HG02588 (cell line): Measurements from ENCODE around the gene FRMPD2.
"Not testable (repeated sequence)": the region's sequence is repeated elsewhere in the genome, so short reads cannot be mapped to it uniquely, and the experiment has no call there.

Experiments used
- ATAC-seq: cut with Tn5 transposase; IDR thresholded peaks from one replicate; pipeline ENCODE4 v1.9.1; 2021; ENCODE audit warnings: mild to moderate bottlenecking, moderate library complexity; ENCODE audit not compliant: unreplicated experiment

The FRMPD2 gene

GRCh38 chr10:48290286-48290685 lies 15.8 kb upstream of the FRMPD2 start:
- no peak for ATAC-seq

GRCh38 chr10:48289501-48290238 lies 15.2 kb upstream of the FRMPD2 start:
- peak; percentile 50 for ATAC-seq

- ATAC-seq: no peak
Measured at GRCh38 chr10:48288661-48289060, 14.2 kb upstream of the FRMPD2 start.

GRCh38 chr10:48287417-48288391 lies 13.2 kb upstream of the FRMPD2 start:
- no peak for ATAC-seq

GRCh38 chr10:48286356-48286755 lies 11.9 kb upstream of the FRMPD2 start:
- ATAC-seq: no peak

- ATAC-seq: no peak
Measured at GRCh38 chr10:48285710-48286109, 11.2 kb upstream of the FRMPD2 start.

GRCh38 chr10:48284811-48285210 lies 10.3 kb upstream of the FRMPD2 start:
- no peak for ATAC-seq

- no peak for ATAC-seq
Measured at GRCh38 chr10:48284002-48284546, 9.6 kb upstream of the FRMPD2 start.

- ATAC-seq: peak; percentile 67
Measured at GRCh38 chr10:48282829-48283228, 8.3 kb upstream of the FRMPD2 start.

GRCh38 chr10:48281697-48282096 lies 7.2 kb upstream of the FRMPD2 start:
- ATAC-seq: not testable (repeated sequence)

GRCh38 chr10:48279081-48279751 lies 4.7 kb upstream of the FRMPD2 start:
- peak; percentile 79 for ATAC-seq

GRCh38 chr10:48277093-48277492 lies 2.6 kb upstream of the FRMPD2 start:
- ATAC-seq: no peak

GRCh38 chr10:48273741-48274140 lies 755 bp downstream of the FRMPD2 start:
- ATAC-seq: no peak

- no peak for ATAC-seq
Measured at GRCh38 chr10:48272682-48273081, 1.8 kb downstream of the FRMPD2 start.

- no peak for ATAC-seq
Measured at GRCh38 chr10:48271047-48271730, 3.3 kb downstream of the FRMPD2 start.

- ATAC-seq: no peak
Measured at GRCh38 chr10:48266528-48266927, 8.0 kb downstream of the FRMPD2 start.

- ATAC-seq: no peak
Measured at GRCh38 chr10:48258105-48258504, 16.4 kb downstream of the FRMPD2 start.

GRCh38 chr10:48257407-48257961 lies 17.0 kb downstream of the FRMPD2 start:
- no peak for ATAC-seq

- no peak for ATAC-seq
Measured at GRCh38 chr10:48255722-48256121, 18.8 kb downstream of the FRMPD2 start.
